K562 (cell line): ENCODE data around the gene NCL.

Source experiments
- HDAC8 ChIP-seq: fragments of 450-650 bp; IDR thresholded peaks from 2 replicates; pipeline ENCODE4 v1.6.1; 2016; ENCODE audit warnings: mild to moderate bottlenecking, missing genetic modification characterization, moderate library complexity, missing compliant biosample characterization
- IFI16 ChIP-seq: fragments of 250-450 bp; sonication (Bioruptor Pico); IDR thresholded peaks from 2 replicates; pipeline ENCODE4 v2.1.2; 2022; ENCODE audit warnings: mild to moderate bottlenecking, inconsistent platforms
- NONO ChIP-seq, 2 experiments: fragments of 200-400 bp in 1 of 2; fragments of 450-650 bp in 1 of 2; formaldehyde crosslinking in 1 of 2; IDR thresholded peaks; 2 replicates each; pipeline ENCODE4 v1.6.1; 2017; ENCODE audit warnings: low read depth in 2 of 2, mild to moderate bottlenecking in 2 of 2, moderate library complexity in 2 of 2, low read length in 1 of 2
- SMARCA4 ChIP-seq: fragments of 450-650 bp; IDR thresholded peaks from 2 replicates; pipeline ENCODE4 v1.6.1; 2016
- ZNF212 ChIP-seq: fragments of 450-650 bp; formaldehyde crosslinking; IDR thresholded peaks from 2 replicates; pipeline ENCODE4 v1.4.0; 2020; ENCODE audit warnings: mild to moderate bottlenecking
- ZNF740 ChIP-seq, 3 experiments: fragments of 200-800 bp in 1 of 3; sonication (Bioruptor generic) in 1 of 3; sonication (generic) in 1 of 3; formaldehyde crosslinking in 1 of 3; IDR thresholded peaks; 2 replicates each; pipeline versions ENCODE4 v1.6.1 to v1.8.0; 2016 to 2022; ENCODE audit warnings: mild to moderate bottlenecking in 2 of 3, missing compliant biosample characterization in 2 of 3, missing genetic modification characterization in 2 of 3, missing genetic modification reagents in 1 of 3

DNA sequence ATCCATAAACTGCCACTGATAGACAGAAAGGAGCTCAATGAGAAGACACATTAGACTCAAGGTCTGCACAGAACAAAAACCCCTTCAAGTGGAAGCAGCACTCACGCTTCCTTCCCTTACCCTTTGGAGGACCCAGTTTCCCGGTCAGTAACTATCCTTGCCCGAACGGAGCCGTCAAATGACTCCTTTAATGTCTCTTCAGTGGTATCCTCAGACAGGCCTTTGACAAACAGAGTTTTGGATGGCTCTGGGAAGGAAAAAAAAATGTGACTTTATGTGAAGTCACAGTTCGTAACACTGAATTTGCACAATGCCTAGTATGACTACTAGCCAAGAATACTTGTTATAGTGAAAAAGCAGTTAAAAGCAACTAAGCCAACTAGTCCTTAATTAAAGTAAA lies 8.4 kb downstream of the NCL start:
- TF ChIP-seq ZNF740 (CRISPR knock-in tag; IDR thresholded peaks at IDR 0.05) (no peak), ZNF740 (tag; IDR thresholded peaks at IDR 0.05) (no peak), ZNF212 (CRISPR knock-in tag) (no peak), NONO (IDR thresholded peaks at IDR 0.05; ENCODE audit: low read depth in 2 of 2, low read length in 1 of 2) (no peak), HDAC8 (tag) (no peak), IFI16 (CRISPR knock-in tag) (no peak), SMARCA4 (no peak)
